ENCODE measurements around the gene ANKRD34B.

DNA sequence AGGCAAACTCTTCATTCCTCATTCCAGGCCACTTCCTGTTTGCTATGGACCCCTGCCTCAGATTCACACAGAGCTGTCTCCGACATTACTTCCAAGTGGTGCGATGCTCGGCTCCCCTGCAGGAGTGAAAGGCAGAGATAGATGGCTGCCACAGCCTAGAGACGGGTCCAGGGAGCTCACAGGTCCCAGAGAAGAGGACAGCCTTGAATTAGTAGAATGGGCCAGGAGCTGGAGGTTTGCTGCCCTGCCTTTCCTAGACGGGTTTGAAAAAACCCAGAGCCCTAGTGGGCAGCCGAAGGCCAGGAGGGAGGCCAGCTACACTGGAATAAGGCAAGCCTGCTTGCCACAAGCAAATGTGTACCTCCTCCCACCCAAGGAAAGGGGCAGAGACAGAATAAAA is 1.8 kb downstream of the ANKRD34B start:
- TF ChIP-seq, protein P1, sequence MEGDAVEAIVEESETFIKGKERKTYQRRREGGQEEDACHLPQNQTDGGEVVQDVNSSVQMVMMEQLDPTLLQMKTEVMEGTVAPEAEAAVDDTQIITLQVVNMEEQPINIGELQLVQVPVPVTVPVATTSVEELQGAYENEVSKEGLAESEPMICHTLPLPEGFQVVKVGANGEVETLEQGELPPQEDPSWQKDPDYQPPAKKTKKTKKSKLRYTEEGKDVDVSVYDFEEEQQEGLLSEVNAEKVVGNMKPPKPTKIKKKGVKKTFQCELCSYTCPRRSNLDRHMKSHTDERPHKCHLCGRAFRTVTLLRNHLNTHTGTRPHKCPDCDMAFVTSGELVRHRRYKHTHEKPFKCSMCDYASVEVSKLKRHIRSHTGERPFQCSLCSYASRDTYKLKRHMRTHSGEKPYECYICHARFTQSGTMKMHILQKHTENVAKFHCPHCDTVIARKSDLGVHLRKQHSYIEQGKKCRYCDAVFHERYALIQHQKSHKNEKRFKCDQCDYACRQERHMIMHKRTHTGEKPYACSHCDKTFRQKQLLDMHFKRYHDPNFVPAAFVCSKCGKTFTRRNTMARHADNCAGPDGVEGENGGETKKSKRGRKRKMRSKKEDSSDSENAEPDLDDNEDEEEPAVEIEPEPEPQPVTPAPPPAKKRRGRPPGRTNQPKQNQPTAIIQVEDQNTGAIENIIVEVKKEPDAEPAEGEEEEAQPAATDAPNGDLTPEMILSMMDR (IDR thresholded peaks at IDR 0.05): no peak
- TF ChIP-seq EZH2 (IDR thresholded peaks at IDR 0.05; ENCODE audit: borderline replicate concordance, insufficient read depth, low read depth, low read length, poor library complexity, severe bottlenecking): no peak
